Tibial nerve (tissue), 4 donors: Measurements from ENCODE around the gene MEGF6. TPM values are rescaled to one million over a fixed set of nuclear protein-coding genes. Genes with fewer than 3 reads are reported as not detected.

ENCODE experiments used
- DNase-seq, 2 donors: peaks; one replicate each; pipeline ENCODE4 v3.0.0-alpha.2; 2019; ENCODE audit warnings: low spot score in 2 of 2
- H3K27ac ChIP-seq, 4 donors: fragments of 200-600 bp; sonication (generic) in 3 of 4; one replicate each; pipeline ENCODE4 v1.5.1; 2017 to 2019; ENCODE audit warnings: mild to moderate bottlenecking in 1 of 4
- H3K27me3 ChIP-seq, 2 donors: fragments of 200-600 bp; sonication (generic) in 1 of 2; one replicate each; pipeline versions ENCODE4 v1.5.1 to v1.6.0; 2017 to 2019
- H3K36me3 ChIP-seq, 3 donors: fragments of 200-600 bp; sonication (generic); one replicate each; pipeline ENCODE4 v1.5.1; 2018 to 2019
- H3K4me1 ChIP-seq, 4 donors: fragments of 200-600 bp; sonication (generic) in 3 of 4; one replicate each; pipeline ENCODE4 v1.5.1; 2017 to 2019
- H3K4me3 ChIP-seq, 4 donors: fragments of 200-600 bp; sonication (generic) in 3 of 4; one replicate each; pipeline ENCODE4 v1.5.1; 2017 to 2019; ENCODE audit warnings: mild to moderate bottlenecking in 1 of 4, moderate library complexity in 1 of 4
- H3K9me3 ChIP-seq, 4 donors: fragments of 200-600 bp; sonication (generic) in 3 of 4; one replicate each; pipeline ENCODE4 v1.5.1; 2017 to 2019
- CTCF ChIP-seq, 5 experiments: fragments of 200-600 bp in 3 of 5; fragments of 450-650 bp in 2 of 5; sonication (generic) in 3 of 5; IDR thresholded peaks; one replicate each; pipeline ENCODE4 v1.5.1; 2016 to 2019; ENCODE audit warnings: antibody characterized with exemption in 5 of 5, mild to moderate bottlenecking in 3 of 5, moderate library complexity in 2 of 5
- EP300 ChIP-seq, 2 donors: sonication (generic); formaldehyde crosslinking; IDR thresholded peaks; one replicate each; pipeline ENCODE4 v1.6.1; 2017; ENCODE audit warnings: antibody characterized with exemption in 2 of 2, mild to moderate bottlenecking in 1 of 2
- POLR2A ChIP-seq, 2 donors: fragments of 450-650 bp; IDR thresholded peaks; one replicate each; pipeline ENCODE4 v1.6.1; 2017; ENCODE audit warnings: antibody characterized with exemption in 2 of 2, mild to moderate bottlenecking in 2 of 2, moderate library complexity in 2 of 2
- WGBS, 2 donors: methylation state at CpG; one replicate each; pipeline ENCODE4 v1.1.5; 2018; 5-methylcytosine and 5-hydroxymethylcytosine counted together
- total RNA-seq, 4 donors: library from RNA; depleted of rRNA; stranded (reverse); fragments of >200 nt; gene quantifications; one replicate each; pipeline ENCODE4 v1.1.0, GENCODE V29; 2016

MEGF6 gene
- total RNA-seq, 4 donors from 2014 or later: 25.3 to 63.3 (median 42.8) TPM

- Histone ChIP-seq H3K9me3 (no peaks in the 10 kb centered on the region), H3K4me3 (no peak overlapping the region), H3K27me3 (no peaks in the 10 kb centered on the region), H3K36me3 (no peaks in the 10 kb centered on the region), H3K27ac (no peak overlapping the region), H3K4me1 (peaks cover 0 to 12% (median 2%) of the 10 kb centered on the region in 4 donors)
- 96 to 98% methylated on average over 14 of the region's 14 CpGs for WGBS, 2 donors
- no peak for DNase-seq
- TF ChIP-seq POLR2A (IDR thresholded peaks at IDR 0.05) (no peak), EP300 (IDR thresholded peaks at IDR 0.05) (no peak), CTCF (IDR thresholded peaks at IDR 0.05) (no peak)
Measured at GRCh38 chr1:3552176-3552575, 59.1 kb downstream of the MEGF6 start.

GRCh38 chr1:3551711-3552110 lies 59.6 kb downstream of the MEGF6 start:
- TF ChIP-seq POLR2A (IDR thresholded peaks at IDR 0.05) (no peak), CTCF (IDR thresholded peaks at IDR 0.05) (no peak), EP300 (IDR thresholded peaks at IDR 0.05) (no peak)
- Histone ChIP-seq H3K4me3 (no peak overlapping the region), H3K36me3 (no peaks in the 10 kb centered on the region), H3K27me3 (no peaks in the 10 kb centered on the region), H3K4me1 (peaks cover 0 to 15% (median 2%) of the 10 kb centered on the region in 4 donors), H3K9me3 (no peaks in the 10 kb centered on the region), H3K27ac (no peak overlapping the region)
- WGBS, 2 donors: 90 to 91% methylated on average over 10 of the region's 10 CpGs
- DNase-seq: no peak

- 63 to 77% methylated on average over 3 to 5 of the region's 5 CpGs for WGBS, 2 donors
- Histone ChIP-seq H3K9me3 (no peaks in the 10 kb centered on the region), H3K27me3 (no peaks in the 10 kb centered on the region), H3K4me3 (no peak overlapping the region), H3K4me1 (peaks cover 0 to 15% (median 2%) of the 10 kb centered on the region in 4 donors), H3K27ac (no peak overlapping the region), H3K36me3 (no peaks in the 10 kb centered on the region)
- DNase-seq: no peak
- TF ChIP-seq EP300 (IDR thresholded peaks at IDR 0.05): no peak
- TF ChIP-seq POLR2A (IDR thresholded peaks at IDR 0.05): no peak
- no peak for TF ChIP-seq CTCF (IDR thresholded peaks at IDR 0.05)
Measured at GRCh38 chr1:3551290-3551678, 60.0 kb downstream of the MEGF6 start.

- H3K27ac ChIP-seq: no peak overlapping the region
- no peaks in the 10 kb centered on the region for H3K9me3 ChIP-seq
- H3K27me3 ChIP-seq: no peaks in the 10 kb centered on the region
- no peak for DNase-seq
- no peak overlapping the region for H3K4me3 ChIP-seq
- 59 to 70% methylated on average over 13 to 25 of the region's 27 CpGs for WGBS, 2 donors
- H3K36me3 ChIP-seq: no peaks in the 10 kb centered on the region
- peaks cover 0 to 17% (median 2%) of the 10 kb centered on the region in 4 donors for H3K4me1 ChIP-seq
- TF ChIP-seq EP300 (IDR thresholded peaks at IDR 0.05): no peak
- no peak for TF ChIP-seq POLR2A (IDR thresholded peaks at IDR 0.05)
- no peak for TF ChIP-seq CTCF (IDR thresholded peaks at IDR 0.05)
Measured at GRCh38 chr1:3550511-3551289, 60.6 kb downstream of the MEGF6 start.

- WGBS, 2 donors: 91% methylated on average over 7 to 11 of the region's 15 CpGs
- H3K27me3 ChIP-seq: no peaks in the 10 kb centered on the region
- no peak for DNase-seq
- TF ChIP-seq EP300 (IDR thresholded peaks at IDR 0.05) (no peak), POLR2A (IDR thresholded peaks at IDR 0.05) (no peak), CTCF (IDR thresholded peaks at IDR 0.05) (no peak)
- H3K36me3 ChIP-seq: no peaks in the 10 kb centered on the region
- no peak overlapping the region for H3K27ac ChIP-seq
- no peaks in the 10 kb centered on the region for H3K9me3 ChIP-seq
- no peak overlapping the region for H3K4me3 ChIP-seq
- peaks cover 0 to 21% (median 2%) of the 10 kb centered on the region in 4 donors for H3K4me1 ChIP-seq
Measured at GRCh38 chr1:3548895-3549294, 62.4 kb downstream of the MEGF6 start.
